Hippocampal formation (tissue), 2 donors: ENCODE results near the gene MED10.
"Not testable (repeated sequence)": the region's sequence is repeated elsewhere in the genome, so short reads cannot be mapped to it uniquely, and the experiment has no call there.

Experiments
- DNase-seq, 2 donors: peaks; one replicate each; lab custom pipeline; 2025; lab: John Stamatoyannopoulos, UW

MED10 gene

GRCh38 chr5:6372251-6373080 lies 5.9 kb downstream of the MED10 start:
- no peak for DNase-seq

- DNase-seq, result no peak
These were observed 7.1 kb downstream of the MED10 start for GRCh38 chr5:6371079-6371810.

- no peak for DNase-seq
These were observed 7.8 kb downstream of the MED10 start for GRCh38 chr5:6370580-6370979.

- no peak for DNase-seq
These were observed 12.3 kb downstream of the MED10 start for GRCh38 chr5:6365977-6366590.

- DNase-seq, result no peak
These were observed 13.0 kb downstream of the MED10 start for GRCh38 chr5:6365142-6365976.

GRCh38 chr5:6363454-6364011 lies 14.8 kb downstream of the MED10 start:
- DNase-seq, result not testable (repeated sequence)

- no peak for DNase-seq
These were observed 15.5 kb downstream of the MED10 start for GRCh38 chr5:6362846-6363245.

GRCh38 chr5:6361101-6361500 lies 17.2 kb downstream of the MED10 start:
- no peak for DNase-seq

GRCh38 chr5:6360323-6361072 lies 17.8 kb downstream of the MED10 start:
- DNase-seq, result no peak

- DNase-seq, result no peak
These were observed 18.6 kb downstream of the MED10 start for GRCh38 chr5:6359555-6360322.

GRCh38 chr5:6358434-6358820 lies 19.9 kb downstream of the MED10 start:
- no peak for DNase-seq

GRCh38 chr5:6357817-6358433 lies 20.4 kb downstream of the MED10 start:
- not testable (repeated sequence) for DNase-seq

- no peak for DNase-seq
These were observed 21.7 kb downstream of the MED10 start for GRCh38 chr5:6356578-6357164.

GRCh38 chr5:6355294-6355693 lies 23.1 kb downstream of the MED10 start:
- DNase-seq, result no peak

- no peak for DNase-seq
These were observed 23.5 kb downstream of the MED10 start for GRCh38 chr5:6354848-6355247.

GRCh38 chr5:6353602-6354302 lies 24.6 kb downstream of the MED10 start:
- no peak for DNase-seq

GRCh38 chr5:6350277-6351090 lies 27.9 kb downstream of the MED10 start:
- no peak for DNase-seq

GRCh38 chr5:6349387-6349786 lies 29.0 kb downstream of the MED10 start:
- no peak for DNase-seq
